ENCODE results near the gene PUS1. TPM values are rescaled to one million over a fixed set of nuclear protein-coding genes. Genes with fewer than 3 reads are reported as not detected.

The PUS1 gene
- total RNA-seq, 3 donors from 2014 or later: 8.8 to 31.5 (median 20.9) TPM

DNA sequence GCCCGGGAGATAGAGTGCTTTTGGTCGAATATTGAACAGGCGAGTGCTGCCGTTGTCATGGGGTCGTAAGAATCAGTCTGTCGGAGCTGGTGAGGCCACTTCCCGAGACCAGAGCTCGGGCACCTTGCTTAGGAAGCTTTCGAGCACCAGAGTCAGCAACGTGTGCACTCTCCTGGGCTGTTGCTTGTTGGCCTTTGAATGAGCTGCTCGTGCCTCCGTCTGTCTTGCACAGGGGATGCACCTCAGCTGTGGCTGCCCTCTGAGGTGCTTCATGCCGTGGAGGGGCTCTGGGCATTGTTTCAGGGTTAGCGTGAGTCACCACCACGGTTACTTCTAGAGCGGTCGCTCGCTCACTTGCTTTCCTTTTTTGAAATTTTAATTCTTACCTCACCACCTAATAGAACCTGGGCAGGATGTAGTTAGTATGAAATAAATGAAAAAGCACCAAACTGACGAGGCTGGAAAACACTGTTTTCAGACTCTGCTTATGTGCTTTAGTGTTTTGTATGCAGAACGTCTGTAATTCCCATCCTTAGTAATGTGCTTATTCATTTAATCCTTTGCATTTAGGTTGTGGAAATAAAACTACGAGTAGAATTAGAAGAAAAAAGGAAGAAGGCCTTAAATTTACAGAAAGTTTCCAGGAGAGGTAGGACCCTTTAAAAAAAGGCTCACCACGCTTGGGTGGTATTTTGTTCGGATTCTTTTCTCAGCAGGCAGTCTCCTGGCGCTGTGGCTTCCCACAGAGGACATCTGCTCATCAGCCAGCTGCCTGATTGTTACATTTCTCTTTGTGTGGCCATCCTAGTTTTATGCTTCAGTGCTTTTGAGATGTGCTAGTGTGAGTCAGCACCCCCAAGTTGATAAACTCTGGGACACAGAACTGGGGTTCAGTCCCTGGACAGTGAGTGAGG lies 61.2 kb downstream of the PUS1 start:
- Histone ChIP-seq H3K27me3 (no peaks in the 10 kb centered on the region), H3K4me1 (no peaks in the 10 kb centered on the region), H3K27ac (no peak overlapping the region), H3K9me3 (no peaks in the 10 kb centered on the region), H3K4me3 (no peak overlapping the region), H3K36me3 (no peaks in the 10 kb centered on the region)
- DNase-seq (ENCODE audit: low spot score in 2 of 2): no peak
- TF ChIP-seq POLR2AphosphoS5 (IDR thresholded peaks at IDR 0.05) (no peak), POLR2A (IDR thresholded peaks at IDR 0.05) (no peak)
- TF ChIP-seq, protein P1, sequence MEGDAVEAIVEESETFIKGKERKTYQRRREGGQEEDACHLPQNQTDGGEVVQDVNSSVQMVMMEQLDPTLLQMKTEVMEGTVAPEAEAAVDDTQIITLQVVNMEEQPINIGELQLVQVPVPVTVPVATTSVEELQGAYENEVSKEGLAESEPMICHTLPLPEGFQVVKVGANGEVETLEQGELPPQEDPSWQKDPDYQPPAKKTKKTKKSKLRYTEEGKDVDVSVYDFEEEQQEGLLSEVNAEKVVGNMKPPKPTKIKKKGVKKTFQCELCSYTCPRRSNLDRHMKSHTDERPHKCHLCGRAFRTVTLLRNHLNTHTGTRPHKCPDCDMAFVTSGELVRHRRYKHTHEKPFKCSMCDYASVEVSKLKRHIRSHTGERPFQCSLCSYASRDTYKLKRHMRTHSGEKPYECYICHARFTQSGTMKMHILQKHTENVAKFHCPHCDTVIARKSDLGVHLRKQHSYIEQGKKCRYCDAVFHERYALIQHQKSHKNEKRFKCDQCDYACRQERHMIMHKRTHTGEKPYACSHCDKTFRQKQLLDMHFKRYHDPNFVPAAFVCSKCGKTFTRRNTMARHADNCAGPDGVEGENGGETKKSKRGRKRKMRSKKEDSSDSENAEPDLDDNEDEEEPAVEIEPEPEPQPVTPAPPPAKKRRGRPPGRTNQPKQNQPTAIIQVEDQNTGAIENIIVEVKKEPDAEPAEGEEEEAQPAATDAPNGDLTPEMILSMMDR (IDR thresholded peaks at IDR 0.05): no peak
- intact Hi-C loops (cut with DNase I; ENCODE audit: low total_unique reads): loop anchor here (5.0 kb wide), 1 partner anchor 368 kb away; no protein-coding TSS in a partner anchor

DNA sequence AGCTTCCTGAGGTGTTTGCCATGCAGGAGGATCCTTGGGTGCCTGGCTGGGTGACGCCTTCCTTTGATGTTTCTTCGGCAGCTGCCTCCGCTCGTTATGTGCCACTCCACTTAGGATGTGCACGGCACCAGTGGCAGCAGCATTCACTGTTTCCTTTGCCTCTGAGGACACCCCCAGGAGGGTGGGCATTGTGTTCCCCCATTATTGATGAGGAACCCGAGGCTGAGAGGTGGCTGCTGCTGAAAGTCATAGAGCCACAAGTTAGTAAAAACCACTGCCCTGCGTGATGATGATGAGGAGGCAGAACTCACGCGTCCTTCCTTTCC lies 61.9 kb downstream of the PUS1 start:
- no peak for DNase-seq (ENCODE audit: low spot score in 2 of 2)
- H3K4me3 ChIP-seq: no peak overlapping the region
- H3K4me1 ChIP-seq: no peaks in the 10 kb centered on the region
- TF ChIP-seq, protein P1 (IDR thresholded peaks at IDR 0.05): no peak
- no peak for TF ChIP-seq POLR2A (IDR thresholded peaks at IDR 0.05)
- no peak for TF ChIP-seq POLR2AphosphoS5 (IDR thresholded peaks at IDR 0.05)
- intact Hi-C loops (cut with DNase I; ENCODE audit: low total_unique reads): loop anchor here (5.0 kb wide), 1 partner anchor 369 kb away; no protein-coding TSS in a partner anchor
- no peaks in the 10 kb centered on the region for H3K9me3 ChIP-seq
- H3K27ac ChIP-seq: no peak overlapping the region
- H3K27me3 ChIP-seq: no peaks in the 10 kb centered on the region
- H3K36me3 ChIP-seq: no peaks in the 10 kb centered on the region

DNA sequence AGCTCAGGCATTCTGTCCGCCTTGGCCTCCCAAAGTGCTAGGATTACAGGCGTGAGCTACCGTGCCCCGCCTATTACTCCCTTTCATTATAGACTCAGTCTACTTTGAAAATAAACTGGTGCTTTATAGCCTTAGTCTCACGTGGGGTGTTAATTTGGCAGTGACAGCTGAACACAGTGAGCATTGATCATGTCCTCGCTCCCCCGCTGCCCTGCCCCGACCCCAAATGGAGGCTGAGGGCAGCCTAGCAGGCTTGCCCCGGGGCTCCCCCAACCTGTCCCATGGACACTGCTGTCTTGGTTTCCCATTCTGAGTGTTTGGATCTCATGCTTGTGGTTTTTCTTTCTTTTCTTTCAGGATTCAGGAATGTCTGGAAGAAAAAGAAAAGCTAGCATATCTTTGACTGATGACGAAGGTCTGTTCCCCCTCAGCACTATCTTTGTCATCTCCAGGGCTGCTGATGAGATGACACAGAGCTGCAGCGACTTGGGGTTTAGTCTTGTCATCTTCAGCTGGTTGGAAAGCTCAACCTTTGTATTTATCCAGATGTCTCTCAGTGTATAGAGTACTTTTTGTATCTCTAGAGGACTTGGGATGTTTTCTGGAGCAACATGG lies 62.8 kb downstream of the PUS1 start:
- no peaks in the 10 kb centered on the region for H3K4me1 ChIP-seq
- intact Hi-C loops (cut with DNase I; ENCODE audit: low total_unique reads): loop anchor here (5.0 kb wide), 1 partner anchor 370 kb away; no protein-coding TSS in a partner anchor
- TF ChIP-seq POLR2A (IDR thresholded peaks at IDR 0.05) (no peak), POLR2AphosphoS5 (IDR thresholded peaks at IDR 0.05) (no peak)
- TF ChIP-seq, protein P1 (IDR thresholded peaks at IDR 0.05): no peak
- H3K36me3 ChIP-seq: no peaks in the 10 kb centered on the region
- H3K4me3 ChIP-seq: no peak overlapping the region
- H3K27ac ChIP-seq: no peak overlapping the region
- H3K9me3 ChIP-seq: no peaks in the 10 kb centered on the region
- no peaks in the 10 kb centered on the region for H3K27me3 ChIP-seq
- DNase-seq (ENCODE audit: low spot score in 2 of 2): no peak

DNA sequence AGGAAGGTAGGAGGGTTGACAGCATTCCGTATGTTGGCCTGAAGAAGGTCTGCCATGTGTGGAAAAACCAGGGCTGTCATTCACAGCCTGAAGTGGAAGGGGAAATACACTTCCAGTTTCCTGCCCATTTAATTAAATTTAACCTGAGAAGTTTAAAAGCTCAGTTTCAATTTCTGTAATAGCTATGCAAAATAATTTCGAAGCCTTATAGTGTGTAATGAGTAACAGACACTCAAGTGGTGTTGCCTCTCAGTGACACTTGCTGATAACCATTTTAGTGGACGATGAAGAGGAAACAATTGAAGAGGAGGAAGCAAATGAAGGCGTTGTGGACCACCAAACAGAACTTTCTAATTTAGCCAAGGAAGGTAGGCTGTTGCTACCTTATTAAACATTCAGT lies 65.5 kb downstream of the PUS1 start:
- intact Hi-C loops (cut with DNase I; ENCODE audit: low total_unique reads): loop anchor here (5.0 kb wide), 1 partner anchor 372 kb away; no protein-coding TSS in a partner anchor
- Histone ChIP-seq H3K27ac (no peak overlapping the region), H3K4me3 (no peak overlapping the region), H3K9me3 (no peaks in the 10 kb centered on the region), H3K27me3 (no peaks in the 10 kb centered on the region), H3K4me1 (no peaks in the 10 kb centered on the region), H3K36me3 (peaks cover 4% of the 10 kb centered on the region)
- TF ChIP-seq POLR2A (IDR thresholded peaks at IDR 0.05) (no peak), POLR2AphosphoS5 (IDR thresholded peaks at IDR 0.05) (no peak)
- TF ChIP-seq, protein P1 (IDR thresholded peaks at IDR 0.05): no peak
- DNase-seq (ENCODE audit: low spot score in 2 of 2): no peak

Other genes starting within 250 kb of the PUS1 start
- 10 to 100 TPM; 34.9 to 54.7 (median 49.8) TPM for gene SFSWAP, start 218.2 kb upstream of the PUS1 start, total RNA-seq
- 10 to 100 TPM in 1 of 3 donors, 1 to 10 TPM in 2; 2.9 to 18.6 (median 4.7) TPM for gene MMP17, start 100.9 kb upstream of the PUS1 start, total RNA-seq
- gene ULK1, start 34.7 kb upstream of the PUS1 start, total RNA-seq: 10 to 100 TPM; 14.8 to 18.6 (median 17.0) TPM
- 10 to 100 TPM; 20.3 to 27.2 (median 24.4) TPM for gene EP400, start 20.7 kb downstream of the PUS1 start, total RNA-seq
- 10 to 100 TPM; 11.2 to 16.7 (median 16.4) TPM for gene DDX51, start 215.0 kb downstream of the PUS1 start, total RNA-seq
- gene NOC4L, start 215.2 kb downstream of the PUS1 start, total RNA-seq: 10 to 100 TPM; 10.1 to 14.3 (median 11.1) TPM

All from breast epithelium (tissue), 4 donors.